ENCODE data around the gene TAAR1.
"Not testable (repeated sequence)": the region's sequence is repeated elsewhere in the genome, so short reads cannot be mapped to it uniquely, and the experiment has no call there.

TAAR1 gene

DNA sequence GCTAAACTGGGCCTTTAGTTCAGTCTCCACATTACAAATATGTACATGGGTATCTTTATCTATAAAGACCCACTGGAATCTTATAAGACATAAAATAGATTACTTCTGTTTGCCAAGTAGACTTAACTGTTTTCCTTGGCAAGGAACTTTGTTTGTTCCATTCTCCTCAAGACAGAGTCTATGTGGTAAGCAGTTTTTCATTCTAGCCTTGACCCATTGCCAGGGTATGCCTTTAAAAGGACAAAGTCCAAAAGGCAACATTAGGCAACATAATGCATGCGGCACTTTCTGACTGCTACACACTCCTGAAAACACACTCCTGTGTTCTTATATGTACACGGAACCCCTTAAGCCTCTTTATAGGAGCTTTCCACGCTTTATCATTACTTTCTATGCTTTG is 34.5 kb upstream of the TAAR1 start:
- DNase-seq (ENCODE audit: low read depth): no peak
- TF ChIP-seq, protein P1, sequence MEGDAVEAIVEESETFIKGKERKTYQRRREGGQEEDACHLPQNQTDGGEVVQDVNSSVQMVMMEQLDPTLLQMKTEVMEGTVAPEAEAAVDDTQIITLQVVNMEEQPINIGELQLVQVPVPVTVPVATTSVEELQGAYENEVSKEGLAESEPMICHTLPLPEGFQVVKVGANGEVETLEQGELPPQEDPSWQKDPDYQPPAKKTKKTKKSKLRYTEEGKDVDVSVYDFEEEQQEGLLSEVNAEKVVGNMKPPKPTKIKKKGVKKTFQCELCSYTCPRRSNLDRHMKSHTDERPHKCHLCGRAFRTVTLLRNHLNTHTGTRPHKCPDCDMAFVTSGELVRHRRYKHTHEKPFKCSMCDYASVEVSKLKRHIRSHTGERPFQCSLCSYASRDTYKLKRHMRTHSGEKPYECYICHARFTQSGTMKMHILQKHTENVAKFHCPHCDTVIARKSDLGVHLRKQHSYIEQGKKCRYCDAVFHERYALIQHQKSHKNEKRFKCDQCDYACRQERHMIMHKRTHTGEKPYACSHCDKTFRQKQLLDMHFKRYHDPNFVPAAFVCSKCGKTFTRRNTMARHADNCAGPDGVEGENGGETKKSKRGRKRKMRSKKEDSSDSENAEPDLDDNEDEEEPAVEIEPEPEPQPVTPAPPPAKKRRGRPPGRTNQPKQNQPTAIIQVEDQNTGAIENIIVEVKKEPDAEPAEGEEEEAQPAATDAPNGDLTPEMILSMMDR (IDR thresholded peaks at IDR 0.05; ENCODE audit: control insufficient read depth, insufficient read depth, low read depth, low read length, missing control alignments): no peak
- no peak overlapping the region for H3K4me3 ChIP-seq (ENCODE audit: control insufficient read depth, low read depth, low read length)

DNA sequence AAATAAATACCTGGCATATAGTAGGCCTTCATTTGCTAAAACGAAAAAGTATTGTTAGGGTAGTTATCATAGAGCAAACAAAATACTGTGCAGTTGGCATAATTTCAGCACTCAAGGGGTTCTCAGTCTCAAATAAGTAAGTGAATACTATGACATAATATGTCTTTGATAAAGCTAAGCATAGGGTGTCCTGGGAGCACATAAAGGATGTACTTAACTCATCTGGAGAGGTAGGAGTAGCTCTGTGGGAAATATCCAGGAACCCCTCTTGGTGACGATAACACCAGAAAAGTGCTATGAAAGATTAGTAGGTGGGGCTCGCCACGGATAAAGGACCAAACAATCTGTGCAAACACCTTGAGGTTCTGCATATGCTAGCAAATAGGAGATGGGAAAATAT is 31.7 kb upstream of the TAAR1 start:
- TF ChIP-seq, protein P1 (IDR thresholded peaks at IDR 0.05; ENCODE audit: control insufficient read depth, insufficient read depth, low read depth, low read length, missing control alignments): no peak
- DNase-seq (ENCODE audit: low read depth): no peak
- H3K4me3 ChIP-seq (ENCODE audit: control insufficient read depth, low read depth, low read length): no peak overlapping the region

DNA sequence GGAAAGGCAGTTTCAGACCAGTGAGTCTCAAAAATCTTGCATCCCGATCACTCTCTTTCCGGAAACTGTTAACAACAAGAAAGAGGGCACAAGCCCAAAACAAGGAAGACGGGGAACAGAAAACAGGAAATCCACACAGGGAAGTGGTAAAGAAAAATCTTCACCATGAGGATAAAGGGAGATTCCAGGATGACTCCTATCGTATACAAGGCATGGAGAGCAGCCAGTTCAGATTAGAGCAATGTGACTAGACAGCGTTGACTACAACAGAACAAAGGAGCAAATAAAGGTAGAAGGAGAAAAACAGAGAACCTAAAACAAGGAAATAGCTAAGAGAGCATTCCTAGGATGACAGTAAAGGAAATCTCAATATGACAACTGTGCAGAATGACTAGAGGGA is 28.3 kb upstream of the TAAR1 start:
- H3K4me3 ChIP-seq (ENCODE audit: control insufficient read depth, low read depth, low read length): no peak overlapping the region
- TF ChIP-seq, protein P1 (IDR thresholded peaks at IDR 0.05; ENCODE audit: control insufficient read depth, insufficient read depth, low read depth, low read length, missing control alignments): no peak
- DNase-seq (ENCODE audit: low read depth): no peak

DNA sequence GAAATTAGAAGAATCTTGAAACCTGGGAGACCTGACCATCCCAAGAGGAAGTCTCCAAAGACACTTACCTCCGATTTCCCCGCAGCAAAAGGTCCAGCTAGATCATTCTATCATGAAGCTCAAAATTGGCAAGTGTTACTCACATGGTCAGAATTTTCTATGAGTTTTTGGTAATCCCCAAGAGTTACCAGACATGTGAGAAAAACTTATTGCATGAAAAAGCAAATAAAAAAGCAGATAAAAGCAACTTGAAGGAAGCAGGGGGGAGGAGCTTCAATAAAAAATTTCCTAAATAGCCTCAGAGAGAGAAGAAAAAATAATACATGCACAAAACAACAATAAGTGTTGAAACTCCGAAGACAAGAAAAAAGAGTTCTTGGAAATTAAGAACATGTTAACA is 27.5 kb upstream of the TAAR1 start:
- no peak overlapping the region for H3K4me3 ChIP-seq (ENCODE audit: control insufficient read depth, low read depth, low read length)

DNA sequence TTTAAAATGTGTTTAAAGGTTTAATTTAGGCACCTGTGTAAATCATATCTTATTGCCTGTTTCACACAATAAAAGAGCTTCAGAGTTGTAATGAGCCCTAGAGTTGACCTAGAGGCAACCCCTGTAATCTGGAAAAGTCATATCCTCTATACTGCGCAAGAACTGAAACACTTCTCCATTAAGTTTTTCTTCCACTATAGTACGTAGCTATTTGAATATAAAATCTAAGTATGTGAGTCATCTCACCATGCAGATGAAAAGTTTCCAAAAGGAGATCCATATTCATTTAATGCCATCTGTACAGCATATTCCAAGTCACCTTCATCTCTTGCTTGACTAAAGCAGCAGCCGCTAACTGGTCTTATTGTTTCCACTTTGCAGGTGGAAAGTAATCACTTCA is 26.0 kb upstream of the TAAR1 start:
- no peak for DNase-seq (ENCODE audit: low read depth)
- TF ChIP-seq, protein P1 (IDR thresholded peaks at IDR 0.05; ENCODE audit: control insufficient read depth, insufficient read depth, low read depth, low read length, missing control alignments): no peak
- H3K4me3 ChIP-seq (ENCODE audit: control insufficient read depth, low read depth, low read length): no peak overlapping the region

More for the DNA sequence above, 27.5 kb upstream of the TAAR1 start:
- TF ChIP-seq, protein P1 (IDR thresholded peaks at IDR 0.05; ENCODE audit: control insufficient read depth, insufficient read depth, low read depth, low read length, missing control alignments): no peak
- DNase-seq (ENCODE audit: low read depth): no peak

DNA sequence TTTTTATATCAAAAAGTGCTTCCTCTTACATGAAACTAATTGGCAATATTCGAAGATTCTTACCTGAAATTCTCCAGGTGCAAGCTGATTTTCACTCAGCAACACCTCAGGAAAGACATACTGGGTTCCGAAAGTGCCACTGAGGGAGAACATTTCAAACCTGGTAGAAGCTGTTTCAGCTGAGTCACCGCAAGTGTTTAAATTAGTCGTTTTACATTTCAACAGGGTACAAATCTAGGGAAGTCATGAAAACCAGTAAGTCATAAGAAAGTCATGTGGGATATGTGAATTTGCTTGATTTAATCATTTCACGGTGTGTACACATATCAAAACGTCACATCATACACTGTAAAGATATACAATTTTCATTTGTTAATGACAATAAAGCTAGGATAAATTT is 25.3 kb upstream of the TAAR1 start:
- DNase-seq (ENCODE audit: low read depth): no peak
- no peak overlapping the region for H3K4me3 ChIP-seq (ENCODE audit: control insufficient read depth, low read depth, low read length)
- TF ChIP-seq, protein P1 (IDR thresholded peaks at IDR 0.05; ENCODE audit: control insufficient read depth, insufficient read depth, low read depth, low read length, missing control alignments): no peak

DNA sequence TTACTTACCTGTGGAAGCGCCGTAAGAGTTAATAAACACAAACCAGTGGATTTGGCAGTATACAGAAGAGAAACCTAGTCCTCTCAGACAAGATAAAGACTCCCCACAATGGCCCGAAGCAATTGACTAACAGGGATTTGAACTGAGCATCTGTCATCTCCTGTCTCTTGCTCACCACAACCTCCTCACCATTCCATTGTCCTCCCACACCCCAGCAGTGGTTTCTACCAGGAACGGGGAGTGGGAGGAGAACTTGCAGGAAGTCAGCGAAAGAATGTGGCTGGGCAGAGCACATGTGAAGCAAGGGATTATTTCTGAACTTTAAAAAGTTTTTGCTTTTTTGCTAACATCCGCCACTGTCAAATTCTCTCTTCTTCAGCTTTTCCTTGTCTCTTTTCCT is 24.6 kb upstream of the TAAR1 start:
- DNase-seq (ENCODE audit: low read depth): peak; percentile 66
- no peak overlapping the region for H3K4me3 ChIP-seq (ENCODE audit: control insufficient read depth, low read depth, low read length)
- TF ChIP-seq, protein P1 (IDR thresholded peaks at IDR 0.05; ENCODE audit: control insufficient read depth, insufficient read depth, low read depth, low read length, missing control alignments): no peak

DNA sequence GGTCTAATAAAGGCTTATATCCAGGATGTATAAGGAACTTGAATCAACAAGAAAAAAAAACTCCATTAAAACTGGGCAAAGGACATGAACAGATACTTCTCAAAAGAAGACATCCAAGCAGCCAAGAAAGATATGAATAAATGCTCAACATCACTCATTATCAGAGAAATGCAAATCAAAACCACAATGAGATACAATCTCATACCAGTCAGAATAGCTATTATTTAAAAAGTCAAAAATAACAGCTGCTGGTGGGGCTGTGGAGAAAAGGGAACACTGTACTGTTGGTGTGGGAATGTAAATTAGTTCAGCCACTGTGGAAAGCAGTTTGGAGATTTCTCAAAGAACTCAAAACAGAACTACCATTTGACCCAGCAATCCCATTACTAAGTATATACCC is 20.1 kb upstream of the TAAR1 start:
- not testable (repeated sequence) for H3K4me3 ChIP-seq (ENCODE audit: control insufficient read depth, low read depth, low read length); DNase-seq (ENCODE audit: low read depth)

Data from AG09309 (cell line).